ENCODE results near the gene TSPO.
"Not testable (repeated sequence)": the region's sequence is repeated elsewhere in the genome, so short reads cannot be mapped to it uniquely, and the experiment has no call there.

Gene TSPO

DNA sequence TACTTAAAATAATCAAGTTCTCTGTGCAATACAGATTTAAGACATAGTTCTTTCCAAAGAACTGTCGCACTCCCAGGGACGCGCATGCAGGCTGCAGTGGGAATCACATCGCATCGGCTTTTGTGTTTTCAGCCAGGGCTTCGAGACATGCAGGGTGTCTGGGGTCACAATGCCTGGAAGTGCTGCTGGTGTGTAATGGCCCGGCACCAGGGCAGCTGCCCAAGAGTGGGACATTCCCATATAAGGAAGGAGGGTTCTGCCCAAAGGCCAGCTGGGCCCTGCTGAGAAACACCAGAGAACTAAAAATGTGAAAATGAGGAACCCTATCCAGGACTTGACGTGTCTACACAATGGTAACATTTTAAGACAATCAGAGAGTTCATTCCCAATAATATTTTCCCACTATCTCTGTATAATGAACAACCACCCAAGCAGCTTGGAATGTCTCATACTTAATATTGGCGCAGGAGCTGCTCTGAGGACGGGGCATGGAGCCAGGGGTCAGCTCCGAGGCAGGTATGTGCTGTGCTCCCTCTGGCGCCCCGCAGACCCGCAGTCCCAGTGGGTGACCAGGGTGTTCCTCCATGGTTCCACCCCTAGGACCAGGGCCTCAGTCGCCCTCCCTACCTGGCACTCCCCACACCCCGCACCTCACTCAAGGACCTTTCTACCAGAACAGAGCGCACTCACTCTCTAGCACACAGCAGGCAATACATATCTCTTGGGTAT is 19.4 kb upstream of the TSPO start:
- no peak for DNase-seq (ENCODE audit: low spot score)

DNA sequence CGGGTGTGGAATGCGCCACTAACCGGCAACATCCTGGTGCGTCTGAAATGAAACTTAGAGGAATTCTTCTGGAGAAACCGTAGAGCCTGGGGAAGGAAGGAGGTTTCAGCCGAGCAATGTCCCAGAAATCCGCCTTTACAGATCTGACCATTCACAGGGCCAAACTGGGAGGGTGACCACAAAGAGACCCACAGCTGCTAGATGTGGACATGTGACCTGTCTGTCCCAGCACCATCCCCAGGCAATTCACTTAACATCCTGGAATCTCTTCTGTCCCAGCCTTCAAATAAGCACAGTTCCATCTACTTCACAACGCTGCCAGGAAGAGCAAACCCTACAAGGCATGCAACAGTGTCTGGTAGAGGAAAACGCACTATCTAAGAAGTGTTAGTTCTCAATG is 18.0 kb upstream of the TSPO start:
- DNase-seq (ENCODE audit: low spot score), result no peak

- DNase-seq (ENCODE audit: low spot score), result no peak
Observed at GRCh38 chr22:43134553-43134952, 16.8 kb upstream of the TSPO start.

DNA sequence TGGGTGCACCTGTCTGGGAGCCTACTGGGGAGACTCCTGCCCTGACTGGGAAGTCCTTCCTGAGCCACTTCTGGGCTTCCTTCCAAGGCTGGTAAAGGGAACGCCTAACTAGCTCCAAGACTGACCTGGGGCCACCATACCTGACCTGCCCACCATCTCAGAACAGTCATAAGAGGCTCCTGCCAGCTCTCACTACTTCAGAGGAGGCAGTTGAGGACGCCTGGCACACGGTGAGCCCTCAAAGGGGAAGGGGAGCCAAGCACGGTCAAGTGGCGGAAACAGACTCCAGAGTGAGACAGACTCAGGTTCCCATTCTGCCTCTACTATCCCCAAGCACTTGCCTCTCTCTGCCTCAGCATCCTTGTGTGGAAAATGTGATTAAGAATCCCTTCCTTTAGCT is 15.8 kb upstream of the TSPO start:
- no peak for DNase-seq (ENCODE audit: low spot score)

DNA sequence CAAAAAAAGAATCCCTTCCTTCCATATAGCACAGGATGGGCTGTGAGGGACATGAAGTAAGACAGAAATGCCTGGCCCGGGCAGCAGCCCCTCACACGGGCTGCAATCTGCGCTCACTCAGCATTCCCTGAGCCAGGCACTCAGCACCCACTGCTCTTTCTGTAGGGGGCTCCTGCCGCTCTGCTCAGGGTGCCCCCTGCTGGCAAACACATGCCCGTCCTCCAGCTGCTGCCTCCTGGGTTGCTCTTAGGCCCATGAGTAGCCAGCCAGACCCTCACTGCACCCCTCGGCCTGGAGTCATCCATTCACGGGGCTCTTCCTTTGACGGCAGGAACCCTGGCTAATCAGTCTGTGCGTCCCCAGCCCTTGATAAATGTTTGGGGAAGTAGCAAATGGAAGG is 15.1 kb upstream of the TSPO start:
- peak; percentile 36 for DNase-seq (ENCODE audit: low spot score)

GRCh38 chr22:43136801-43137200 is 14.6 kb upstream of the TSPO start:
- no peak for DNase-seq (ENCODE audit: low spot score)

- DNase-seq (ENCODE audit: low spot score), result peak; percentile 79
Observed at GRCh38 chr22:43142880-43143562, 8.3 kb upstream of the TSPO start, which contains the start of gene MCAT. MCAT (minus strand) TSS chr22:43143398; CDS start chr22:43143348, 50 bp downstream.

- DNase-seq (ENCODE audit: low spot score), result no peak
Observed at GRCh38 chr22:43144949-43145348, 6.4 kb upstream of the TSPO start.

GRCh38 chr22:43145371-43145770 is 6.0 kb upstream of the TSPO start:
- DNase-seq (ENCODE audit: low spot score), result not testable (repeated sequence)

DNA sequence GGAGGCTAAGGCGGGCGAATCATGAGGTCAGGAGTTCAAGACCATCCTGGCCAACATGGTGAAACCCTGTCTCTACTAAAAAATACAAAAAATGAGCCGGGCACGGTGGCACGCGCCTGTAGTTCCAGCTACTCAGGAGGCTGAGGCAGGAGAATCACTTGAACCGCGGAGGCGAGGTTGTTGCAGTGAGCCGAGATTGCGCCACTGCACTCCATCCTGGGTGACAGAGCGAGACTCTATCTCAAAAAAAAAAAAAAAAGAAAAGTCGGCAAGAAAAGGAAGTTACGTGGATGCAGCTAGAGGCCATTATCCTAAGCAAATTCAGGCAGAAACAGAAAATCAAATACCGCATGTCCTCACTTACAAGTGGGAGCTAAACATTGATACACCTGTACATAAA is 5.0 kb upstream of the TSPO start:
- not testable (repeated sequence) for DNase-seq (ENCODE audit: low spot score)

- no peak for DNase-seq (ENCODE audit: low spot score)
Observed at GRCh38 chr22:43147821-43148220, 3.5 kb upstream of the TSPO start.

DNA sequence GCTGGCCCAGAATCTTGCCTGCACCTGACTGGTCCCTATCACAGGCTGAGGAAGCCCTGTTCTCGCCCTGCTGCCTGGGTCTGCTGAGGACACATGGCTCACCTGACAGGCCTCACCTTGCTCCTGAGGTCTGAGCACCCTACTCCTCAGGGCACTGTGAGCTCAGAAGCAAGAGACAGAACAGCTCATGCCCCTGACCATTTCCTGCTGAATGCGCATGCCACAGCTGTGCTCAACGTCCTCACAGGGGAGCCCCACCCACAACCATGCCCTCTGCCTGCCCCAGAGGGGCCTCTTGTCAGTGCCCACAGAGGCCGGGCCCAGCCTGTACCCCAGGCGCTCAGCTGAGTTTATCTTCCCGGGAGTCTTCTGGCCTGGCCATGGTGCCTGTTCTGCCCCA is 2.8 kb upstream of the TSPO start:
- DNase-seq (ENCODE audit: low spot score), result no peak

DNA sequence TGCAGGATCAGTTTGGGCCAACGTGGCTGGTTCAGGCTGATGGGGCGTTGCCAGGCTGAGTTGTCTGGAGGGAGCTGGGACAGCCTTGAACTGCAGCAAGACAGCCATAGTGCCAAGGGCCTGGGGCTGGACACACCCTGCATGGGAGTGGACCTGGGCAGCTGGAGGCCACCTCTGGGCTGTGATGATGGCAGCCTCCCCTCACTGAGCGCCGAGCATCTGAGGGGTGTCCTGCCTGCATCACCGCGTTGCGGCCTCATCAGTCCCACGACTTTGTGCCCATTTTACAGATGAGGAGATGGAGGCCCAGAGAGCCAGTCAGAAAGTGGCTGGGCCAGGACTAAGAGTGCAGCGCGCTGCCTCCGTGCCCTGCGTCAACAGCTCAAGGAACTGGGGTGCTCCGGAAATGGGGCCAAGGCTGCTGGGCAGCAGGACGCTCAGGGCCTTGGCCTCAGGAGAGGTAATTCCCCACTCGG is 590 bp upstream of the TSPO start:
- DNase-seq (ENCODE audit: low spot score), result no peak

- no peak for DNase-seq (ENCODE audit: low spot score)
Observed at GRCh38 chr22:43152003-43152356, 621 bp downstream of the TSPO start.

DNA sequence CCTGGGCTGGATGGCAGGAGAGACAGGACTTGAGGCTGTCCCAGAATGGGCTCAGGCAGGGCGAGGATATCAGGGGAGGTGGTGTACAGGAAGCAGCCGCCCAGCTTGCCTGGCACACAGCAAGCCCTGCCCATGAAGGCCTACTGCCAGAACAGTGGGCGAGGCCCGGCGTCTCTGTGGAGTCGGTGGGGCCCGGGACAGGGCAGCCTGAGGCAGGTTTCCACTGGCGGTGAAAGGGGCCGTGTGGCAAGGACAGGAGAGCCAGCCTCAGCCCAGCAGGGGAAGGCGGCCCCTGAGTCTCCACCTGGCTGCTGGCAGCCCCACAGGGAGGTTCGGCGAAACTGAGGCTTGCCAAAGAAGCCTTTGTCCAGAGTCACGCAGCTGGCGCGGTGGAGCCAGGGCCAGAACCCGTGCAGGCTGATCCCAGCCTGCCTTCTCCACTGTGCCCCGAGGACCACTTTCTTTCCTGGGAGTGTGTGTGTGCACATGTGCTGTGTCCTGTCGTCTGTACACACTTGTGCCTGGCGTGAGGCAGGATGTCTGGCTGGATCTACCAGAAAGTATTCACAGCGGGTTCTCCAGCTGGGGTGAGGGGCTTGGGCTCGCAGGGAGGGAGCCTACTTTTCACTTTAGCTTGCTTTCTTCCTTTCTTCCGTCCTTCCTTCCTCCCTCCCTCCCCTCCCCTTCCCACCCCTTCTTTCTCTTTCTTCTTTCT is 1.2 kb downstream of the TSPO start:
- DNase-seq (ENCODE audit: low spot score), result peak; percentile 65

GRCh38 chr22:43153899-43154298 is 2.5 kb downstream of the TSPO start:
- no peak for DNase-seq (ENCODE audit: low spot score)

GRCh38 chr22:43154887-43155536 is 3.7 kb downstream of the TSPO start:
- DNase-seq (ENCODE audit: low spot score), result no peak

DNA sequence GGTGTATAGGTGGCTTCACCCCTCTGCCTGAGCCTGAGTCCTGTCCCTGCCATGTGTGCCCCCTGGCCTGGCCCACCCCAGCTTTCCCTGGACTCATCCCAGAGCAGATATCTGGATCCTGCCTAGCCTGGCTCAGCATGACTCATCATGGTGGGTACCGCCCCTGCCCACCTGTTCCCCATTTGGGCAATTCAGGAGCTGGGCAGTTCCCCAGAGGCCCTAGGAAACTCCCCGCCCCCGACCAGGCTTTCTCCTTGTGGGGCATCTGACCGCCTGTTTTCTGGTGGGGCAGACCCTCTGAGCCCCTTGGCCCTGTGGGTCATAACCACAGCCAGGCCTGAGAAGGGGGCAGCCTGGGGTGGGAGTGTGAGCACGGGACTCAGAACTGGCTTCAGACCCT is 4.4 kb downstream of the TSPO start:
- no peak for DNase-seq (ENCODE audit: low spot score)

DNA sequence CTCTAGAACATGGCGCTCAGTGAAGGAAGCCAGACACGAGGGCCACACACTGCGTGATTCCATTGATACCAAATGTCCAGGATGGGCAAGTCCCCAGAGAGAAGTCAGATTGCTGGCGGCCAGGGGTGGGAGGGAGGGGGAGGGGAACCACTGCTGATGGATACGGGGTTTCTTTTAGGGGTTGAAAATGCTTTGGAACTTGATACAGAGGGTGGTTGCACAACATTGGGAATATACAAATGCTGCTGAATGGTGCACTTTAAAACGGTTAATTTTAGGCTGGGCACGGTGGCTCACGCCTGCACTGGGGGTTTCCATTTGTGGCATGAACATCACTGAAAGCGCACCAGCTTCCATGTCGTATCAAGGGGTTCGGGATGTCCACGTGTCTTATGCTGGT is 5.1 kb downstream of the TSPO start:
- no peak for DNase-seq (ENCODE audit: low spot score)

DNA sequence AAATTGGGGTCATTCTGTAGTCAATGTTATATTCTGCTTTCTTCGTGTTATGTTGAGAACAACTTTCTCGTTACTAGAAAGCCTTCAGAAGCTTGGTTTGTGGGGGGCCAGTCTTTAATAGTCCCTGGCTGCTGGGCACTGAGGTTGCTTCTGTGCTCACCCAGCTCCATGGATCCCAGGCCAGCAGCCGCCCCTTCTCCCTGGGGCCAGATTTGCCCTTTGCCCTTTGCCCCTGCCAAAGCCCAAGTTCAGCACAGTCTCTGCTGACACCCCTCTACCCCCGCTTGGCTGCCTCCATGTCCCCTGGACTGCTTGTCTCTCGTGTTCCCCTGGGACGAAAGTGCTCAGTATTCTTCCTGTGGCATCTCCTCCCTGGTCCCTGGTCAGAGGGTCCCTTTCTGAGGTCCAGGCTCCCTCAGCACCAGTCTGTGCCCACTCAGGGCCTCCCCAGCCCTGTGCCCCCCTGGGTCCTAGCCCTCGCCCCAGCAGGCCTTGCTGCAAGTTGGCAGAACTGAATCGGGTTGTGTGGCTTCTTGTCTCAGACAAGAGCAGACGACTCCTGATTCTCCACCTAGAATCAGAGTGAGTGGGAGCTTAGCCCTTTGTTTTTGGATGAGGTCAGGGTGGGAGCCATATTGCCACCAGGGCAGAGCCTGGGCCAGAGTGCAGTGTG is 6.7 kb downstream of the TSPO start:
- DNase-seq (ENCODE audit: low spot score), result no peak

DNA sequence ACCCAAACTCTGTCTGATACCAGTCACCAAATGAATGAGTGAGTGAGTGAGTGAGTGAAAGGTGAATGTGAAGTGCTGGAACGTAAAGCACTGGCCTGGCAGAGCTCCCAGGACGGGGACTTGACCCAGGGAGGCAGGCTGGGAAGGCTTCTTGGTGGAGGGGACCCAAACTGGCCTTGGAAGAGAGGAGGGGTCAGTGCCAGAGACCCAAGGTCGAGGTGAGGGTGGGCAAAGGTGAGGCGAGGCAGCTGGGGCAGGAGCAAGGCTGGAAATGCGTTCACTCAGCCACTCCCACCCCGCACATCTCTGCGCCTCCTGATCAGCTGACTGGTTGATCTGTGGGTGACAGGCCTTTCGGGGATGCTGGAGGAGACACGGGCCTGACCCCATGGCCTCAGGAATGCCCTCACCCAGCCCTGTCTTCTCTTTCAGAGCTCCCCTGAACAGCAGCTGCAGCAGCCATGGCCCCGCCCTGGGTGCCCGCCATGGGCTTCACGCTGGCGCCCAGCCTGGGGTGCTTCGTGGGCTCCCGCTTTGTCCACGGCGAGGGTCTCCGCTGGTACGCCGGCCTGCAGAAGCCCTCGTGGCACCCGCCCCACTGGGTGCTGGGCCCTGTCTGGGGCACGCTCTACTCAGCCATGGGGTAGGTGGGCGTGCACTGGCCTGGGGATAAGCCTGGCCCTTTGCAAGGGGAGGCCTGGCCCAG is 7.6 kb downstream of the TSPO start:
- no peak for DNase-seq (ENCODE audit: low spot score)
